ENCODE data around the gene PAWR. TPM values are rescaled to one million over a fixed set of nuclear protein-coding genes. Genes with fewer than 3 reads are reported as not detected.

The PAWR gene
- total and polyA plus RNA-seq, 10 of the 15 experiments (the other 5 are each of a cell fraction or from before 2014, with no cell fraction given), result 8.1 to 70.6 (median 24.2) TPM

GRCh38 chr12:79563021-79563740 is 127.6 kb downstream of the PAWR start (continued):
- TF ChIP-seq ZBTB4 (CRISPR knock-in tag; IDR thresholded peaks at IDR 0.05) (no peak), ZNF592 (IDR thresholded peaks at IDR 0.05) (no peak), YBX1 (IDR thresholded peaks at IDR 0.05) (no peak), POU2F2 (IDR thresholded peaks at IDR 0.05; ENCODE audit: borderline replicate concordance, low read depth, low read length) (no peak), NR2C2 (IDR thresholded peaks at IDR 0.05; ENCODE audit: borderline replicate concordance, control insufficient read depth, insufficient read length, low read depth) (no peak), ASH2L (IDR thresholded peaks at IDR 0.05; ENCODE audit: borderline replicate concordance, low read depth) (no peak), TCF7 (IDR thresholded peaks at IDR 0.05; ENCODE audit: borderline replicate concordance) (no peak), SIN3A (IDR thresholded peaks at IDR 0.05; ENCODE audit: low read depth, low read length) (no peak), BACH1 (IDR thresholded peaks at IDR 0.05; ENCODE audit: borderline replicate concordance) (no peak)
